Neural progenitor cell (in vitro differentiated cells): ENCODE measurements around the gene BCR.

Source experiments
- EZH2 ChIP-seq: fragments of 200-600 bp; sonication (generic); IDR thresholded peaks from 2 replicates; pipeline ENCODE4 v1.6.1; 2017; ENCODE audit warnings: antibody characterized with exemption, mild to moderate bottlenecking, moderate library complexity
- EZH2phosphoT487 ChIP-seq: fragments of 200-600 bp; sonication (generic); IDR thresholded peaks from 2 replicates; pipeline ENCODE4 v1.6.1; 2017; ENCODE audit warnings: antibody characterized with exemption
- TF ChIP-seq, protein P1 (sequence below): fragments of 200-600 bp; sonication (generic); IDR thresholded peaks from 2 replicates; pipeline ENCODE4 v1.5.1; 2017; ENCODE audit warnings: antibody characterized with exemption, mild to moderate bottlenecking

DNA sequence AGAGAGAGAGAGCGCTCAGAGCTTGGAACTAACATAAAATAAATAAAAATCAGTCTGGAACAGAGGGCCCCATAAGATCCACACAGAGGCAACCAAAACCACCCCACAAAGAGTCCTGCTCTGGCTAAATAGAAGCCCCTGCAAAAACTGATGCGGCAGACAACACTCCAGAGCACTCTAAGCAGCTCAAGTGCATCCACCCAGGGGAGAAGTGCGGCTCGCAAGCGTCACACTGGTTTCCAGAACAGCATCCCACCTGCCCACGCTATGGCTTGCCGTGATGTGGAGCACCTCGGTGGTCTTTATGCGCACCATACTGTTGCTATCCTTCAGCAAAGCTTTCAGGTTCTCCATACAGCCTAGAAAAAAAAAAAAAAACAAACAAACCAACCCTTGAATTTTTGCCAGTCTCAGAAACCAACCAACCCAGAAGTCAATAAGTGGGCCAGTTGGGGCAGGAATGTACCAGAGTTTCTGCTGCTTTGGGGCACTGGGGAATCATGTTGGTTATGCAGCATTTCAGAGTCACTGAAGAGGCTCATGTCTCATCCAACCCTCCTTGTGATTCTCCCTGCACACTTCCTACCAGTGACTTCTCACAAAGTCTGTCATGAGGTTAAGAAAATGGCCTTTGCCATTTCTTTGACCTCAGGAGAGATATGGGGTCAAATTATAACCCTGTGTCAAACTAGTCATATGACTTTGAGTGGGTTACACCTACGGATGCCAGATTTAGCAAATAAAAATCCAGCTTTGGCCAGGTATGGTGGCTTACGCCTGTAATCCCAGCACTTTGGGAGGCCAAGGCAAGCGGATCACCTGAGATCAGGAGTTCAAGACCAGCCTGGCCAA is 41.5 kb upstream of the BCR start:
- TF ChIP-seq, protein P1, sequence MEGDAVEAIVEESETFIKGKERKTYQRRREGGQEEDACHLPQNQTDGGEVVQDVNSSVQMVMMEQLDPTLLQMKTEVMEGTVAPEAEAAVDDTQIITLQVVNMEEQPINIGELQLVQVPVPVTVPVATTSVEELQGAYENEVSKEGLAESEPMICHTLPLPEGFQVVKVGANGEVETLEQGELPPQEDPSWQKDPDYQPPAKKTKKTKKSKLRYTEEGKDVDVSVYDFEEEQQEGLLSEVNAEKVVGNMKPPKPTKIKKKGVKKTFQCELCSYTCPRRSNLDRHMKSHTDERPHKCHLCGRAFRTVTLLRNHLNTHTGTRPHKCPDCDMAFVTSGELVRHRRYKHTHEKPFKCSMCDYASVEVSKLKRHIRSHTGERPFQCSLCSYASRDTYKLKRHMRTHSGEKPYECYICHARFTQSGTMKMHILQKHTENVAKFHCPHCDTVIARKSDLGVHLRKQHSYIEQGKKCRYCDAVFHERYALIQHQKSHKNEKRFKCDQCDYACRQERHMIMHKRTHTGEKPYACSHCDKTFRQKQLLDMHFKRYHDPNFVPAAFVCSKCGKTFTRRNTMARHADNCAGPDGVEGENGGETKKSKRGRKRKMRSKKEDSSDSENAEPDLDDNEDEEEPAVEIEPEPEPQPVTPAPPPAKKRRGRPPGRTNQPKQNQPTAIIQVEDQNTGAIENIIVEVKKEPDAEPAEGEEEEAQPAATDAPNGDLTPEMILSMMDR = no peak
- TF ChIP-seq EZH2 = no peak
- no peak for TF ChIP-seq EZH2phosphoT487
